ENCODE data around the gene ZNF839. TPM values are rescaled to one million over a fixed set of nuclear protein-coding genes. Genes with fewer than 3 reads are reported as not detected.

ZNF839 gene
- total and polyA plus RNA-seq, 12 donors: 3.8 to 13.4 (median 8.4) TPM

- Histone ChIP-seq H3K27me3 (no peaks in the 10 kb centered on the region), H3K27ac (peak overlapping the region in 9 of 10 donors; percentile 23 to 87 (median 61)), H3K4me1 (peaks cover 0 to 29% (median 19%) of the 10 kb centered on the region in 9 donors), H3K4me3 (peak overlapping the region in 1 of 10 donors; percentile 30), H3K9me3 (no peaks in the 10 kb centered on the region), H3K36me3 (peaks cover 0 to 96% (median 72%) of the 10 kb centered on the region in 9 donors)
- intact Hi-C loops (cut with DNase I): no loop called here
- WGBS, 2 donors: 77% methylated on average over 4 of the region's 4 CpGs
- ATAC-seq (no peak), DNase-seq (no peak)
- no peak for TF ChIP-seq CTCF (IDR thresholded peaks at IDR 0.05)
Observed at GRCh38 chr14:102352213-102352612, 32.7 kb downstream of the ZNF839 start.

- H3K27me3 ChIP-seq: no peaks in the 10 kb centered on the region
- H3K9me3 ChIP-seq: no peaks in the 10 kb centered on the region
- 84% methylated on average over 8 of the region's 8 CpGs for WGBS, 2 donors
- intact Hi-C loops (cut with DNase I): no loop called here
- TF ChIP-seq CTCF (IDR thresholded peaks at IDR 0.05): no peak
- H3K27ac ChIP-seq: peak overlapping the region in 2 of 10 donors; percentile 3 to 87
- no peak for ATAC-seq
- DNase-seq: no peak
- H3K4me1 ChIP-seq: peaks cover 0 to 29% (median 19%) of the 10 kb centered on the region in 9 donors
- H3K36me3 ChIP-seq: peaks cover 0 to 96% (median 71%) of the 10 kb centered on the region in 9 donors
- H3K4me3 ChIP-seq: no peak overlapping the region
Observed at GRCh38 chr14:102353126-102353619, 33.6 kb downstream of the ZNF839 start.

- TF ChIP-seq CTCF (IDR thresholded peaks at IDR 0.05): no peak
- intact Hi-C loops (cut with DNase I): no loop called here
- Histone ChIP-seq H3K27ac (no peak overlapping the region), H3K36me3 (peaks cover 0 to 91% (median 70%) of the 10 kb centered on the region in 9 donors), H3K4me3 (no peak overlapping the region), H3K4me1 (peaks cover 0 to 22% (median 13%) of the 10 kb centered on the region in 9 donors), H3K9me3 (no peaks in the 10 kb centered on the region), H3K27me3 (no peaks in the 10 kb centered on the region)
- 94 to 95% methylated on average over 3 of the region's 3 CpGs for WGBS, 2 donors
- DNase-seq (no peak), ATAC-seq (no peak)
Observed at GRCh38 chr14:102356280-102356679, 36.7 kb downstream of the ZNF839 start.

- Histone ChIP-seq H3K27ac (no peak overlapping the region), H3K4me1 (peaks cover 0 to 26% (median 22%) of the 10 kb centered on the region in 9 donors), H3K27me3 (no peaks in the 10 kb centered on the region), H3K4me3 (no peak overlapping the region), H3K36me3 (peaks cover 0 to 63% (median 52%) of the 10 kb centered on the region in 9 donors), H3K9me3 (no peaks in the 10 kb centered on the region)
- 91 to 96% methylated on average over 2 of the region's 2 CpGs for WGBS, 2 donors
- TF ChIP-seq CTCF (IDR thresholded peaks at IDR 0.05): no peak
- DNase-seq (no peak), ATAC-seq (no peak)
- intact Hi-C loops (cut with DNase I): no loop called here
Observed at GRCh38 chr14:102359341-102359740, 39.8 kb downstream of the ZNF839 start.

All from heart right ventricle (tissue), 16 donors.